ENCODE results near the gene LPCAT1.
"Not testable (repeated sequence)": the region's sequence is repeated elsewhere in the genome, so short reads cannot be mapped to it uniquely, and the experiment has no call there.

Gene LPCAT1

DNA sequence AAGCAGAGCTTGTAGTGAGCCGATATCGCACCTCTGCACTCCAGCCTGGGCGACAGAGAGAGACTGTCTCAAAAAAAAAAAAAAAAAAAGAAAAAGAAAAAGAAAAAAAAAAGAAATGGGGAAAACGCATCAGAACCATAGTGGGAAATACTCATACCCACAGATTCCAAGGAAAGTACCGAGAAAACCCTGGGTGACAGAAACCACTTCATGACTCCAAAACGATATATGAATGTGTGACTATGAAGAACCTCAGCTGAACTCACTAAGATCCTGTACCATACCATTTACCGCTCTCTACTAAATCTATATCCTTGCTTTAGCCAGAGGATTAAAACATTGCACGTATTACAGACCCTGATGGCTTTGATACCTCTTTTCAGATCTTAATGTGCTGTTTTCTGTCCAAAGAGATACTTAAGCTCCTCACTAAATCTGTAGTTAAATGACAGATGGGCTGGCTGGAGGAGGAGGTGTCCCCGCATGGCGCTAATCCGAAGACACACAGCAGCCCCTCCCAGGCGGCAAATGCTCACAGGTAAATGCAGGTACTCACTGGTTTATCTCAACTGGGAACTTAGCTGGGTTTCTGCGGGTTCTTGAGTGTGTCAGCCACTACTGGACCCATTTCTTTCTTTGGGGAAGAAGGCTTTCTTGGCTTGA lies 2.8 kb downstream of the LPCAT1 start:
- no peak for DNase-seq

DNA sequence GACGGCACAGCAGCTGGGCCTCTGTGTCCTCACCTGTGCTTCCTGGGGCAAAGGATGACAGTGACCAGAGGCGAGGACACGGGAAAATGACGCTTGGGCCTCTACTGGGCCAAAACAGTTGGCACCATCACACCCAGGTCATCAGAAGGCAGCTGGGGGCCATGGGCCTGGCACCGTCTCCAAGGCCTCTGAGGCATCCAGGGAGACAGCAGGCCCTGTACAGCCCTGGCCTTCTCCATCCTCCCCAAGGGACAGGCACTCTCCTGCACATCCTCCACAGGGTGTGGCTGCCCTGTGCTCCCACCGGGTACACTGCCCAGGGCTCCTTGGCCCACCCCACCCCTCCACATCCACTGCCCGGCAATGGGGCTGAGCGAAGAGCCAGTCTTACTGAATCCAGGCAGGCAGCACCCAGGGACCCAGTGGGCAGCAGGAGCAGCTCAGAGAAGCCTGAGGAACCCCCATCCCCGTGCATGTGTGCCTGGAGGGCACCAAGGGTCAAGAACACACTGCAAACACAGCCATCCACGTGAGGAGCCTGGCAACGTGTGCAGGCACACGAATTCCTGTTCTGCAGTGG lies 4.0 kb downstream of the LPCAT1 start:
- DNase-seq: no peak

DNA sequence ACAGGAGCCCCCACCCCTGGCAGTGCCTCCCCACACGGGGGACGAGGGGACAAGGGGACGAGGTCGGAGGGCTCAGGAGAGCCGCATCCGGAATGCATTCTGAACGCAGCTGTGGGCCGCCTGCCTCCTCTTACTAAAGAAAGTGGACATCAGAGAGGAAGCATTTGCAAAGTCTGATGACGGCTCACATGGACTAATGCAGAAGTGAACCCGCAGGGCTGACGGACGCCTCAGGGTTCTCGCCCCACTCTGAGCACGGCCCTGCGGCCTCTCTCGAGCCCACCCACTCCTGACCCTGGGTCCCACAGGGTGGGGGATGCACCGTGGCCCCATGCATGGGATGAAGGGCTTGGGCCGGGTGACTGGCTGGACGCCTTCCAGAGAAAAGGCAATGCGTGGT lies 5.9 kb downstream of the LPCAT1 start:
- no peak for DNase-seq

DNA sequence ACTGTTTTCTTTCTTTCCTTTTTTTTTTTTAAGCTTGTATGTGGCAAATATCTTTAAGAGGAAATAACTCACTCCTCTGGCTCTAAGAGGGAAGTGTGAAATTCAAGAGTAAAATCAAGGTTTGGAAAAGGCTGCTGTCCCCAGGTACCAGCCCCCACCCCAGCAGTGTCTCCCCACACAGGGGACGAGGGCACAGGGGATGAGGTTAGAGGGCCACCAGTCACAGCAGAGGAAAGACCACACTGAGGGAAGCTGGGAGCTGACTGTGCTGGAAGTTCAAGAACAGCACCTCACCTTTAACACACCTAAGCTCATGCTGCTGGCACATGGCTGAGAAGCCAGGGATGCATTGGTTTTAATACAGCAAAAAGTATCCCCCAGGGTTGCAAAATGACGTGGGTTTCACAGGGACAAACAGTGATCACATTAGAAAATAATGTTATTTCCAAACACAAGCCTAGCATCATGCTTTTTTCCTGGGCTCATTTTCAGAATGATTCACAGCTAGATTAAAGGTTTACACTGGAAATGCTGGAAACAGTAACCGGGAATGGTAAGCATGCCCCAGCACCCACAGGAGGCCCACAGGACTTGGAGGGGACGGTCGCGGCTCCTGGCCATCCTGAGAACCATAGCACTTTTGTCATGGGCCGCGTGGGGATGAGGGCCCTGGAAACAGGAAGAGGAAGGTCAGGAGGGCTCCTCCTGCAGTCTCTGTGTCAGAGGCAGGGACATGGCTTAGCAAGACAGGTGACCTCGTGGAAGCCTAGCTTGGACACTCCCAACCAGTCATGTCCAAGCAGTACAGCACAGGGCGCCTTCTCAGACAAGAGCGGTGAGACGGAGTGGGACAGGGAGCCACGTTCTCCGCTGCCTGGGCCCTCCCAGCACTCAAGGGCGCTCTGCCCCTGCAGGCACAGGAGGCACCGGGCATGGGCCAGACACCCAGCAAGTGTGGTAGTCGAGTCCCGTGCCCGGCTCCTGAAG lies 6.9 kb downstream of the LPCAT1 start:
- no peak for DNase-seq

DNA sequence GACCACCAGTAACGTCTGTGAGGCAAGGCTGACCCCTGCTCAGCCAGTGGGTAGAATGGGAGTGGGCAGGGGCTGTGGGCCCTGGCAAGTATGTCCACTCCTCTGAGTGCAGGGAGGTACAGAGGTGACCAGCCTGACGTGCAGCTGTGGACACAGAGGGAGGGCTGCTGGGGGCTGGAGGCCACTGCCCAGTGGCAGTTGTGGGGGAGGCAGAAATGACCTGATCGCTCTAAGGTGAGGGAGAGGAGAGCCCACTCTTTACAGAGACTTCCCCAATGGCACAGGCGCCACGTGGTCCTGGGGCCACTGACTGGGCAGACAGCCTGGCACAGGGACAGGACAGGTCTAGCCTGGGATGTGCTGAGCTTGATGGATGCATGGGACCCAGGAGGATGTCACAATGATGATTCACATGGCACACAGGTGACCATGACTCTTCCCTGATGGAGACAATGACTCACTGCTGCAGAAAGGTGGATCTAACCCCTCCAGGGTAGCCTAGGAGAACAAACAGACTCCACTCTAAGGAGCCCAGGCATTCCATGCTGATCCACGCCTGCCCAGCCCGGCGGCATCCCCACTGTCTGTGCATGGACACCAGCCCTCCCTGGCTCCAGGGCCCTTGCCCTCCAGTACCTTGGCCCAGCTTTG lies 7.7 kb downstream of the LPCAT1 start:
- DNase-seq: no peak

DNA sequence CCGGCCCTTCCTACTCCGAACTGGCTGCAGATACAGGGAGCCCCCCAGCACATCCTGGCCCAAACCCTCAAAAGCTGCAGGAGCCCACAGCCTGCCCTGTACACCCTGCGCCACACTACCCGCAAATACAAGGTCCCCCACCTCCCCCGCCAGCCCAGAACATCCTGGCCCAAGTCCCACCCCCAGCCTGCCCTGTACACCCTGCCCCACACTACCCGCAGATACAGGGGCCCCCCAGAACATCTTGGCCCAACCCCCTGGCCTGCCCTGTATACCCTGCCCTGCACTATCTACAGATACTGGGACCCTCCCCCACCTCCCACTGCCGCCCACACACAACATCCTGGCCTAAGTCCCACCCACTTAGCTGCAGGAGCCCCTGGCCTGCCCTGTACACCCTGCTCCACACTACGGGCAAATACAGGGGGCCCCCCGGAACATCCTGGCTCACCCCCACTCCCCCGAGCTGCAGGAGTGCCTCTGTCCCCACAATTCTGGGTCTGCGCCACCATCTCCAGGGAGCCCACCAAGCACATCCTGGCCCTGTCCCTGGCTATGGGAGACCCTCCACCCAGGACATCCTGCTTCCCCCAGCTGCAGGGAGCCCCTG lies 8.3 kb downstream of the LPCAT1 start:
- no peak for DNase-seq

DNA sequence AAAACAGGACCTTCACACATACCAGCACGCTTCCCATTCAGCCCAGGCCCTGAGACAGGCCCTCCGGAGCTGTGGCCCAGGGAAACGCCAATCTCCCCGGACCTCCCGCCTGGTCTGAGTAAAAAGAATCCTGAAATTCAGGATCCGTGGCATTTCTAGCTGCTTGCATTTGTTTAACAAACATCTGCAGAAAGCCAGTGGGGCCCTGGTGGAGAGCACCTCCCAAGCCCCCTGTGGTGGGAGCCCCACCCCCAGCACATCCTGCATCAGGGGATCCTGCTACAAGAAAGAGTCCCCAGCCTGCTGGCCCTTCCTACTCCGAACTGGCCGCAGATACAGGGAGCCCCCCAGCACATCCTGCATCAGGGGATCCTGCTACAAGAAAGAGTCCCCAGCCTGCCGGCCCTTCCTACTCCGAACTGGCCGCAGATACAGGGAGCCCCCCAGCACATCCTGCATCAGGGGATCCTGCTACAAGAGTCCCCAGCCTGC lies 8.9 kb downstream of the LPCAT1 start:
- DNase-seq: not testable (repeated sequence)

DNA sequence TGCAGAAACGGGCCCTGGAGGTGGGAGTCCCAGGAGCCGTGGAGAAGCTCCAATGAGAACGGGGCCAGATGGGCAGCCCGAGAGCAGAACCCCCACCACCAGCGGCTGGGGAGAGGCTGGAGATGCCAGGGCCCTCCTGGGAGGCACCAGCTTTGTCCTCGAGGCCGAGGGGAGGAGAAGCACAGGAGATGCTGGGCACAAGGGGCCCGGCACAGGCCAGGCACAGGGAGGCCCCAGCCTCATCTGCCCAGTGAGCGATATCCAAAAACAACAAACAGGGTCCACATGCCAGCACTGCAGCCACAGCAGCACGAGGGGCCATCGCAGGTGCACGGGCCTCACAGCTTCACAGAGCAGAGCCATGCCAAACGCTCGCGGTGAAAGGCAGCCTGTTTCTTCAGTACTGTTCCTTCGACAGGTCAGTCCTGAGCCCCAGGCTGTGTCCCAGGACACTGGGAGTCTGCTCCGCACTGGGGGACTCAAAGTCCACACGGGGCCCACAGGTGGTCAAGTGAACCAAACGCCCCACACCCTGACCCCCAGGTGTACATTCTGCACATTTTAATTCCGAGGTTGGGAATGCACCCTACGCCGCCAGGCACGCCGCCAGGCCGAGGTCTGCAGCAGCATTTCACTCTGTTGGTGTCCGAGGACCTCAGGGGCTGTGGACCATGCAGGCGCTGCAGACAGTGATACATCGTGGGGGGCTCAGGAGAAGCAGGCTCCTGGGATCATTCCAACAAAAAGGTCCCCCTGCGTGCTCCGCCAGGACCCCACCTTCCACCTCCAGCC lies 9.5 kb downstream of the LPCAT1 start:
- no peak for DNase-seq

DNA sequence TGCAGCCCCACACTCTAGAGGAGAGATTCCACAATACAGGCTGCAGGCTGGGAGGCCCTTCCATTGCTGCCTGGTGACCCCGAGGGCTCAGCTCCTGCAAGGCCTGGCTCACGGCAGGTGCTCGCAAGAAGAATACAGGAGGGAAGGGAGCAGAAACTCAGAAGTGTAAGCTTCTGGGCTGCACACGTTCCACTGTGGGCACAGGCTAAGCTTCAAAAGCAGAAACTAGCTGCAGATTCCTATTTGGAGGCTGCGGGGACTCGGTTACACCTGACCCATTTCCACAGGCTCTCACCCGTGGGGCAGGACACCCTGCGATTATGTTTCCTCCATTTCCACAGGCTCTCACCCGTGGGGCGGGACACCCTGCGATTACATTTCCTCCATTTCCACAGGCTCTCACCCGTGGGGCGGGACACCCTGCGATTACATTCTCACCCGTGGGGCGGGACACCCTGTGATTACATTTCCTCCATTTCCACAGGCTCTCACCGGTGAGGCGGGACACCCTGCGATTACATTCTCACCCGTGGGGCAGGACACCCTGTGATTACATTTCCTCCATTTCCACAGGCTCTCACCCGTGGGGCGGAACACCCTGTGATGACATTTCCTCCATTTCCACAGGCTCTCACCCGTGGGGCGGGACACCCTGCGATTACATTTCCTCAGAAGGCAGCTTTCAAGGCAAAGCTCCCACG lies 10.3 kb downstream of the LPCAT1 start:
- DNase-seq: no peak

DNA sequence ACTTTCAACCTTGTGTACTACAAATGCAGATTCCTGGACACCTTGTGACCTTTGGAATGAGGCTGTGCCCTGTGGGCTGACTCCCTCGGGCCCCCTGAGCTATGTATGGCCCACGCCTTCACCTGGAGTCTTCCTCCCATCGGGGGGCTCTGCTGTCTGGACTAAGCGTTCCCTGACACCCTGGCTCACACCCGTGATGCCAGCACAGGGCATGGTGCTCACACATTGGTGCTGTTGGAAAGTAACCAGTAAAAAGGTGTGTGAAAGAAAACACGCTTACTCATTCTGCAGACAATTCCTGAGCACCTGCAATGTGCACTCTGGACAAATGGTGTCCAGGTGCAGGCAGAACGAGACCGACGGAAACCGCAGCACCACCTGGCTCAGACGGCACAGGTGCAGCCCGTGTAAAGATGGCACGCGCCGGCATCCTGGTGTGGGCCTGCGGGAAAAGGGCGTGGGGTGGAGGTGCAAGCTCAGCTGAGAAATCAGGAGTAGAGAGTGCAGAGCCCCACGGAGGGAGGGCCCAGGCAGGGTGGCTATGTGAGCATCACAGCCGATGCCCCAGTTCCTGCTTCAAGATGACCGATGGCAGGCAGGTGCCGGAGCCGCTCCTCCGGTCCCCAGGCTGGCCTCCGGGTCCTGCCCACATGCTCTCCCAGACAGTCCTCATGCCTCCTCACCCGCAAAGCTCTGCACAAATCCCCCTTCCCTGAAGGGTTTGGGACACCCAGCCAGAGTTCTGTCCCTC lies 11.0 kb downstream of the LPCAT1 start:
- DNase-seq: no peak

DNA sequence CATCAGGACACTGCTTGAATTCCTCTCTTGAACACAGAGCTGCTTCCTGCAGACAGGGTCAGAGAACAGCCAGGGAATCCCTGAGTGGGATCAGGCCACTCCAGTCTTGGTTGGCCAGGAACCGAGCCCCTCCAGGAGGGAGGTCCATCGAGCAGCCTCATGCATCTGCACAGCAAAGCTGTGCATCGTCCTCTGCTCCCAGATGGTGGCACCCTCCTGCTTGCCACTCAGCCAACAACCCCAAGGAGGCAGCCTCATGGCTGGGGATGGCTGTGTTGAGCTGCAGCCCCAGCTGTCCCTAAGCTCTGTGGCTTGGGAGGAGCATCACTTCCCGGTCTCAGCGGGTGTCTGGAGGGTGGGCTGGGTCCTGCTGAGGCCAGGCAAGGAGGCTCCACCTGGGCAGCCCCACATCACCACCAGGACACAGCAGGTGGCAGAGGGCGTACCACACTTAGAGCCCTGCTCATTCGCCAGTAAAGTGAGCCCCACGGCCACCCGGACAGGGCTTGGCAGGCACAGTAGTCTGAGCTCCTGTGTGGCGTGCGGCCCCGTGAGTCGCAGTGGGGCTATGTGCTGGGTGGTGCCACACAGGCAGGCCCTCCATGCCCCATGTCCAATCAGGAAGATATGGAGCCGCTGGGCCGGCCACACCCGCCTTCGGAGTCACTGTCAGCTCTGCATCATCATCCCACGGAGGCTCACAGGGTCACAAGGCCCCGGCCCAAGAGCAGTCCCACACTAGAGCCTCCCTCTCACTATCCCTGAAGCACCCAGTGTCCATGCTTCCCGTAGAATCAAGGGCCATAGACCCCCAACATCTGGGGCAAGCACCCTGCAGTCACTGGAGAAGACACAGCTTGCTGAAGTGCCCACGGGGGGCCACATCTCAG lies 11.9 kb downstream of the LPCAT1 start:
- DNase-seq: no peak

DNA sequence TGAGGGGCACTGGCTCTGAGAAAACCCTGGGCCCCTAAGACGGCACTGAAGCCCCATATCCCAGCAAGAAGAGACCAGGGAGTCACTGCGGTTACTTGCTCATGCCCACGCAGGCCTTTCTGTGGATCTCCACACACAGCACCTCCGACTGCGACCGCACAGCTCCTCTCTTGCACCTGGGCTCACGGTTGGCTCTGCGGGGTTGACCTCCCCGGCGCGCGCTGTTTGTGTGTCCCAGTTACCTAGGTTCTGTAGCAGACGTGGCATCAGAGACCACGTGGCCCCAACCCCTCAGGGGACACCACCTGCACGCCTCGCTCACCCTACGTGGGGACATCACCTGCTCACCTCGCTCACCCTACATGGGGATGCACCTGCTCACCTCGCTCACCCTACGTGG lies 12.7 kb downstream of the LPCAT1 start:
- DNase-seq: no peak

DNA sequence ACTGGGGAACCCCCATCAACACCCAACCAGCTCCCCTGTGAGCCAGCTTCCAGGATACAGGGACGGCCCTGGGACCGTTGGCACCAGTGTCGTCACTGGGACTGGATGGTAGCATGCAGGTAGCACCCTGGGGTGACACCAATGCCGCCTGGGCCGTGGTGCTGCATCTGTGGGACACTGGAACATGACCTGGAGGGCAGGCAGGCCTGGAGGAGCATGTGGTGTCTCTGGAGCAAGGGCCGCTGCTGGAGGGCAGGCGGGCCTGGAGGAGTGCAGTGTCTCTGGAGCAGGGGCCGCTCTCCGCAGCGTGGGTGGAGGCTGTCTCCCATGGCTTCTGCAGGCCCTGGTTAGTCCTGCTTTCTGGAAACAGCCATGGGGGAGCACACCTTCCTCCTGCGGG lies 13.1 kb downstream of the LPCAT1 start:
- no peak for DNase-seq

DNA sequence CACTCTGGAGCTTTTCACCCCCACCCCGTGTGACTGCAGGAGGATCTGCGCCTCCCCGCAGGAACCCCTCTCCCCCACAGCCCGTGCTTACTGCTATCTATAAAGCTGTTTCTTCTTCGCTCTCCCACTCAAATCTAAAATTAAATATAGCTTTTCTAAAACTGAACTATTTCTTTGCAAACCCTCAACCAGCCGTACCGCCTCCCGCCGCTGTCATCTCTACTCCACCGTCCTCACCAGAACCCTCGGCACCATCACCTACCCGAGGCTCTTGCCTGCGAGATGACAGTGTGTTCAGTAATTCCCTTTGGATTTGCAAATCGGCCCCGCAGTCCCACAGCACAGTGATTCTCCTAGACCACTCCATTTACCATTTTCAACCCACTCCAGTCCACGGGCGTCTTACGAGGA lies 13.6 kb downstream of the LPCAT1 start:
- DNase-seq: no peak

DNA sequence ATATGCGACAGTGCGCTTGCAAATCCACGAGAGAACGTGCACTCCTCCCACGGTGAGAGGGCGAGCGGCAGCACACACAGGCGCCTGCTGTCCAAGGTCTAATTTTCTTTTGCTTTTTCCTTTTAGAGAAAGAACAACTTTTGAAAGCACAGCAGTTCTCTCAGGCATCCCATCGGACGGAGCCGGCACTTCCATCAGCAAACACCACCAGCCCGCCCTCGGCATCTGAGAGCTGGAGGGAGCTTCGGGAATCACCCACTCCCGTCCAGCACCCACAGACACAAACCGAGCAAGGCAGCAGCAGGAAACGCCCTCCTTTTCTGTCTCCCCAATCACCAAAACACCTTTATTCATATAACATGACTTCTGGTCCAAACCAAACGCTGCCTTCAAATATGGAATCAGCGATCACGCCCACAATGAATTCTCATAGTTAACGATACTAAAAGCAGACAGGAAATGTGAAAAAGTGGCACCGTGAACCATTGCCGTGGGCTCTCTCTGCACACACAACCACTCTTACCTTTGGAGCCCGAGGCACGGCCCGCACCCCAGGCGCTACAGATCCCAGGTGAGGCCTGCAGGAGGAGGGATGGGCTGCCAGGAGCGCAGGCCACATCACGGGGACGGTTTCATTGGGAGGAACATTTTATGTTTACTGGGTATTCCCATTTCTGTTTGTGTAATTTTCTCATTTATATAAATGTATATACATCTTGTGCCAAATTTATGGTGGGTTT lies 14.2 kb downstream of the LPCAT1 start:
- DNase-seq: no peak

DNA sequence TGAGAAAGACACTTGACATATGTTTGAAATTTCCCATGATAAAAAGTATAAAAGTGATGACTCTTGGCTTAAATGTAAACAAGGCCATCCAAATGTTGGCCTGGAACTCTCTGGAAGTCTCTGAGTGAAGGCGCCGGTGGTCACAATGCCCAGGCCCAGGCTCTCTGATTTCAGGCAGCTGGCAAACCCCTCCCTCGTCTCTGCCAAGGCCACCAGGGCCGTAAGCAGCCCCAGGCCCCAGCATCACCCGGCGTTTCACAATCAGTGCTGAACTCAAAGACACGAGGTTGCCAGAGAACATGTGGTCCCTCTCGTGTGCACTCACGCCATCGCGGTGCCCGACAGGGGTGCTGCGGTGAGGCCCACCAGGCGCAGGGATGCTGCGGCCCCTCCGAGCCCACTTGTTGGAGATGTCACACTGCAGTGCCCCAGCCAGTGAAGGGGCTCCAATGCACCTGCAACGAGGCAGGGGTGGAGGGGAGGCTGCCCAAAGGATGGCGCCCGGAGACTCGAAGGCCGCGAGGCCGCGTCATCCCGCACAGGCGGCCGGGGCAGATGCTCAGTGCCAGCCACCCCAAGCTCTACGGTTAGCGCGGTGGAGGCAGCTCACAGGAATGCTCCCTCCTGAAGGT lies 15.0 kb downstream of the LPCAT1 start:
- DNase-seq: no peak

DNA sequence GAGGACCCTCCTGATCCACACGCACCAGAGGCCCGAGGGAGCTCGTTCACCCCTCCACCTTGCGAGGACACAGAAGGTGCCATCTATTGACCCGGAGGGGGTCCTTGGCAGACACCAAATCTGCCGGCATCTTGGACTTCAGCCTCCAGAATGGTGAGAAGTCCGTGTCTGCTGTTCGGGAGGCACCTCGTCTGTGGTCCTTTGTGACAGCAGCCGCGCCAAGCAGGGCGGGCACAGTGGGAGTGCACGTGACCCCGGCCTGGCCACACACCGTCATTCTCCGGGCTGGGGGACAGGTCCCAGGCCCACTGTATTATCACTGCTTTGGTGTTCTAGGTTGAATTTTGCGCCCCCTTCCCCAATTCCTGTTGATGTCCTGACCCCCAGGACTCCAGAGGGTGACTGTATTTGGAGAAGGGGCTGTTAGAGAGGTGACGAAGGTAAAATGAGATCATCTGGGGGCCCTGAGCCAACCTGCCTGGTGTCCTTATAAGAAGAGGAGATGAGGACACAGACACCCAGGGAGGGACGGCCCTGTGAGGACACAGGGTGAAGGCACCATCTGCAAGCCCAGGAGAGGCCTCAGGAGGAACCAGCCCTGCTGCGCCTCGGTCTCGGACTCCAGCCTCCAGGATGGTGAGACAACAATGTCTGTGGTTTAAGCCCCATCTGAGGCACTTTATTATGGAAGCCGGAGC lies 15.7 kb downstream of the LPCAT1 start:
- DNase-seq: no peak

Data from activated CD4-positive, alpha-beta T cell treated with anti-CD3 and anti-CD28 coated beads, Interleukin-2, amount 50 U/mL, for 4 hours (primary cell).